Transverse colon (tissue), 4 donors: ENCODE measurements around the gene ACTN4.

Experiments used
- EP300 ChIP-seq: sonication (generic); formaldehyde crosslinking; IDR thresholded peaks from one replicate; pipeline ENCODE4 v1.6.1; 2017; ENCODE audit warnings: antibody characterized with exemption, low read depth
- POLR2A ChIP-seq: fragments of 450-650 bp; IDR thresholded peaks from one replicate; pipeline ENCODE4 v1.6.1; 2016; ENCODE audit warnings: antibody characterized with exemption, mild to moderate bottlenecking, moderate library complexity
- POLR2AphosphoS5 ChIP-seq, 3 donors: sonication (generic); formaldehyde crosslinking; IDR thresholded peaks; one replicate each; pipeline ENCODE4 v1.6.1; 2016; ENCODE audit warnings: antibody characterized with exemption in 3 of 3
- TF ChIP-seq, protein P1 (sequence below), 5 experiments: fragments of 200-600 bp in 3 of 5; fragments of 450-650 bp in 2 of 5; sonication (generic) in 3 of 5; IDR thresholded peaks; 1 replicate in 2 of 5; 2 replicates in 3 of 5; pipeline ENCODE4 v1.5.1; 2016 to 2017; ENCODE audit warnings: antibody characterized with exemption in 5 of 5, inconsistent platforms in 3 of 5, mild to moderate bottlenecking in 2 of 5, moderate library complexity in 1 of 5

DNA sequence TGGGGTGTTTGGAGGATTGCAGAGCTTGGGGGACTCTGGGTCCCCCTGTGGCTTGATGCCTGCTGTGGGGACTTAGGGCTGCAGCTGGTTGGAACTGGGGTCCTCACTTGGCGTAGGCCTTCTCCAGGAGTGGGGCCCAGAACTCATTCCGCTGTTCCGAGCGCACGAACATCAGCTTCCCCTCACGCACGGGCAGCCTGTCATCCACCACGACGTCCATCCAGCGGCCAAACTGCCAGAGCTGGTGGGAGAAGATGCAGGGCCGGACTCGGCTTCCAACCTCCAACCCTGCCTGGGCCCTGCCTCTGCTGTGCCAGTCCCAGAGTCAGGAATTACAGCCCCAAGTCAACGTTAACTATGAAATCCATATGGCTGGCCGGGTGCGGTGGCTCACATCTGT is 94.2 kb downstream of the ACTN4 start:
- TF ChIP-seq, protein P1, sequence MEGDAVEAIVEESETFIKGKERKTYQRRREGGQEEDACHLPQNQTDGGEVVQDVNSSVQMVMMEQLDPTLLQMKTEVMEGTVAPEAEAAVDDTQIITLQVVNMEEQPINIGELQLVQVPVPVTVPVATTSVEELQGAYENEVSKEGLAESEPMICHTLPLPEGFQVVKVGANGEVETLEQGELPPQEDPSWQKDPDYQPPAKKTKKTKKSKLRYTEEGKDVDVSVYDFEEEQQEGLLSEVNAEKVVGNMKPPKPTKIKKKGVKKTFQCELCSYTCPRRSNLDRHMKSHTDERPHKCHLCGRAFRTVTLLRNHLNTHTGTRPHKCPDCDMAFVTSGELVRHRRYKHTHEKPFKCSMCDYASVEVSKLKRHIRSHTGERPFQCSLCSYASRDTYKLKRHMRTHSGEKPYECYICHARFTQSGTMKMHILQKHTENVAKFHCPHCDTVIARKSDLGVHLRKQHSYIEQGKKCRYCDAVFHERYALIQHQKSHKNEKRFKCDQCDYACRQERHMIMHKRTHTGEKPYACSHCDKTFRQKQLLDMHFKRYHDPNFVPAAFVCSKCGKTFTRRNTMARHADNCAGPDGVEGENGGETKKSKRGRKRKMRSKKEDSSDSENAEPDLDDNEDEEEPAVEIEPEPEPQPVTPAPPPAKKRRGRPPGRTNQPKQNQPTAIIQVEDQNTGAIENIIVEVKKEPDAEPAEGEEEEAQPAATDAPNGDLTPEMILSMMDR (IDR thresholded peaks at IDR 0.05), result no peak
- TF ChIP-seq EP300 (no peak), POLR2AphosphoS5 (IDR thresholded peaks at IDR 0.05) (no peak), POLR2A (no peak)
